Right atrium auricular region (tissue), 2 donors: ENCODE data around the gene TRIM47. TPM values are rescaled to one million over a fixed set of nuclear protein-coding genes. Genes with fewer than 3 reads are reported as not detected.

ENCODE experiments used
- DNase-seq: peaks from one replicate; pipeline ENCODE4 v3.0.0-alpha.2; 2019; ENCODE audit warnings: low spot score
- H3K27ac ChIP-seq, 2 donors: fragments of 200-600 bp; sonication (generic); 1 replicate in 1 of 2; 2 replicates in 1 of 2; pipeline ENCODE4 v1.5.1; 2016 to 2019
- H3K27me3 ChIP-seq, 2 donors: fragments of 200-600 bp; sonication (generic); one replicate each; pipeline versions ENCODE4 v1.5.1 to v1.6.0; 2017 to 2019
- H3K36me3 ChIP-seq: fragments of 200-600 bp; sonication (generic); one replicate; pipeline ENCODE4 v1.5.1; 2016
- H3K4me1 ChIP-seq, 2 donors: fragments of 200-600 bp; sonication (generic); one replicate each; pipeline versions ENCODE4 v1.5.1 to v1.6.0; 2017 to 2019
- H3K4me3 ChIP-seq, 2 donors: fragments of 200-600 bp; sonication (generic); 1 replicate in 1 of 2; 2 replicates in 1 of 2; pipeline ENCODE4 v1.5.1; 2017 to 2019; ENCODE audit warnings: mild to moderate bottlenecking in 1 of 2, moderate library complexity in 1 of 2
- H3K9me3 ChIP-seq, 2 donors: fragments of 200-600 bp; sonication (generic); one replicate each; pipeline ENCODE4 v1.5.1; 2019
- total RNA-seq, 2 donors: library from RNA; depleted of rRNA; stranded (reverse); fragments of >200 nt; gene quantifications; one replicate each; pipeline ENCODE4 v1.1.0, GENCODE V29; 2016
- TF ChIP-seq, protein P1 (sequence below), 2 donors: fragments of 200-600 bp; sonication (generic); IDR thresholded peaks; one replicate each; pipeline ENCODE4 v1.5.1; 2019; ENCODE audit warnings: antibody characterized with exemption in 2 of 2

Gene TRIM47
- total RNA-seq, 2 donors from 2014 or later = 16.8 to 24.8 TPM

DNA sequence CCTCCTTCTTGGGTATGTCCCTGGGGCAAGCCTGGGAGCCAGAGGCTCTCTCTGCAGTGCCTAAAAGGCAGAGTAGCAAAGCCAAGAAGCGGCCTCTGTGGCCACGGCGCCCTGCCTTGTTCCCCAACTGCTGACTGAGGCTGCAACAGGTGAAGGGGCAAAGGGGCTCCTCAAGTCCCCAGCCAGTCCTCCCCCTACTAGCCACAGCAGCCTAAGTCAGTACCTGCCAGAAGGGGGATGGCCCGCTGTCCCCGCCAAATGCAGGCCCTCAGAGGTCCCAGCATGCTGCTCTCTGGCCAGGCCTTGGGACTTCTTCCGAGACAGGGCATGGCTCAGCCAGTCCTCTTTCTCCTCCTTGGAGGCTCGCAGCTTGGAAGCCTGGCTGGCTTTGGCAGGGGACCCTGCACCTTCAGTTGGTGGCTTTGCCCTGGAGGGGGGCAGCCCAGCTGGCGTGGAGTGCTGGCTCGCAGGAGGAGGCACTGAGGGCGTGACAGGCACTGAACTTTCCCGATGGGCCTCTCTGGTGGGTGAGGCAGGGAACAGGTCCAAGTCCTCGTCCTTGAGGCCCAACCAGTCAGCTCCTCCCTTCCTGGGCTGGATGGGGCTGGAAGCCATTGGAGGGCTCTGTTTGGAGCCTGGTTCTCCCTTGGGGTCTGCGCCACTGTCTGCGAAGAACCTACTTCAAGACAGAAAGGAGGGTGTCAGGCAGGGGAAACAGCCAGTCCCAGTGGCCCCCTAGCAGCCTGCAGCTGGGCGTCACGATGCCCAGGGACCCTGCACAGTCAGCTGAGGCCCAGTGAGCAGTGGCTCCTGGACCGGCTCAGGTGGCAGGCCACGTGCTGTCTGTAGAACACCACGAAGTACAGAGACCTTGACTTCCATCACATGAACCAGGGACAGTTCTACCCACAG lies 44.8 kb upstream of the TRIM47 start:
- DNase-seq = no peak
- TF ChIP-seq, protein P1, sequence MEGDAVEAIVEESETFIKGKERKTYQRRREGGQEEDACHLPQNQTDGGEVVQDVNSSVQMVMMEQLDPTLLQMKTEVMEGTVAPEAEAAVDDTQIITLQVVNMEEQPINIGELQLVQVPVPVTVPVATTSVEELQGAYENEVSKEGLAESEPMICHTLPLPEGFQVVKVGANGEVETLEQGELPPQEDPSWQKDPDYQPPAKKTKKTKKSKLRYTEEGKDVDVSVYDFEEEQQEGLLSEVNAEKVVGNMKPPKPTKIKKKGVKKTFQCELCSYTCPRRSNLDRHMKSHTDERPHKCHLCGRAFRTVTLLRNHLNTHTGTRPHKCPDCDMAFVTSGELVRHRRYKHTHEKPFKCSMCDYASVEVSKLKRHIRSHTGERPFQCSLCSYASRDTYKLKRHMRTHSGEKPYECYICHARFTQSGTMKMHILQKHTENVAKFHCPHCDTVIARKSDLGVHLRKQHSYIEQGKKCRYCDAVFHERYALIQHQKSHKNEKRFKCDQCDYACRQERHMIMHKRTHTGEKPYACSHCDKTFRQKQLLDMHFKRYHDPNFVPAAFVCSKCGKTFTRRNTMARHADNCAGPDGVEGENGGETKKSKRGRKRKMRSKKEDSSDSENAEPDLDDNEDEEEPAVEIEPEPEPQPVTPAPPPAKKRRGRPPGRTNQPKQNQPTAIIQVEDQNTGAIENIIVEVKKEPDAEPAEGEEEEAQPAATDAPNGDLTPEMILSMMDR (IDR thresholded peaks at IDR 0.05) = no peak
- no peaks in the 10 kb centered on the region for H3K36me3 ChIP-seq
- H3K4me1 ChIP-seq = peaks cover 0 to 14% of the 10 kb centered on the region in 2 donors
- no peak overlapping the region for H3K27ac ChIP-seq
- H3K9me3 ChIP-seq = no peaks in the 10 kb centered on the region
- no peaks in the 10 kb centered on the region for H3K27me3 ChIP-seq
- H3K4me3 ChIP-seq = no peak overlapping the region

DNA sequence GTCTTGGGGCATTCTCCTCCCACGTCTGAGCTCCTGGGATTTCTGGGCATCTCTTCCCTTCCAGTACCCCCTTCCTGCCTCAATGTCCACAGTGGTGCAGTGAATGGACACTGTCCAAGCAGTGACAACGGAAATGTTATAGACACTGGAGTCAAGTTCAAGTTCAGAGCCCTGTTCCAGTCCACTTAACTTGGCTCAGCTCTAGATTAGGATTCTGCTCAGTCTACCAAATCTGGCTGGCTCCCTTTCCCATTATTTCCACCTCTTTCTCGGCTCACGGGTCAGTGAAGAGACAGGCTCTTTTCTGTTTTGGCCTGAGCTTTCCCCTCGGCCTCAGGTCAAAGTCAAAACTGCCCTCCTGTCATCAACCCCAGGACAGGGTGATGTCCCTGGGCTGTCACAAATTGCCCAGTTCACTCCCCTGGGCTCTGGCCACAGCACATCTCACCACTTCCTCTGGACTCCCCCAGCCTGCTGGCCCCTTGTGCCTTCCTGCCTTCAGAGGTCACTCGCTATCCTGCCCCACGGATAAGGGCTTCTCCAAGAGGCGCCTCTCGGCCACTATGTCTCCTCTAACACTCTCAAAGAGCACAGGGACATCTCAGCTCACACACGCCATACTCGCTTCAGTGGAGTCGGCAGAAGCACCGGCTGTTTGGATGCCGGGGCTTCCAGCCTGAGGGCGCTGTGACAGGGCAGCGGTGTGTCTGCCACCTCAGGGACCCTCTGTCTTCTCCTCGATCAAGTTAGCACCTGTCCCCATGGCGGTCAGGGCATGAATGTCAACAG lies 44.0 kb upstream of the TRIM47 start:
- Histone ChIP-seq H3K27me3 (no peaks in the 10 kb centered on the region), H3K4me1 (peaks cover 0 to 14% of the 10 kb centered on the region in 2 donors), H3K36me3 (no peaks in the 10 kb centered on the region), H3K27ac (no peak overlapping the region), H3K4me3 (no peak overlapping the region), H3K9me3 (no peaks in the 10 kb centered on the region)
- TF ChIP-seq, protein P1 (IDR thresholded peaks at IDR 0.05) = no peak
- no peak for DNase-seq

GRCh38 chr17:75921596-75921995 lies 43.2 kb upstream of the TRIM47 start:
- peaks cover 0 to 14% of the 10 kb centered on the region in 2 donors for H3K4me1 ChIP-seq
- no peak overlapping the region for H3K4me3 ChIP-seq
- H3K27ac ChIP-seq = no peak overlapping the region
- no peaks in the 10 kb centered on the region for H3K9me3 ChIP-seq
- TF ChIP-seq, protein P1 (IDR thresholded peaks at IDR 0.05) = no peak
- no peaks in the 10 kb centered on the region for H3K27me3 ChIP-seq
- no peak for DNase-seq
- no peaks in the 10 kb centered on the region for H3K36me3 ChIP-seq

- H3K4me1 ChIP-seq = peaks cover 0 to 14% of the 10 kb centered on the region in 2 donors
- H3K36me3 ChIP-seq = no peaks in the 10 kb centered on the region
- no peak for DNase-seq
- TF ChIP-seq, protein P1 (IDR thresholded peaks at IDR 0.05) = no peak
- no peak overlapping the region for H3K4me3 ChIP-seq
- no peak overlapping the region for H3K27ac ChIP-seq
- no peaks in the 10 kb centered on the region for H3K9me3 ChIP-seq
- no peaks in the 10 kb centered on the region for H3K27me3 ChIP-seq
Observed at GRCh38 chr17:75920045-75920560, 41.7 kb upstream of the TRIM47 start.

GRCh38 chr17:75919611-75920010 lies 41.2 kb upstream of the TRIM47 start:
- Histone ChIP-seq H3K4me1 (peaks cover 0 to 14% of the 10 kb centered on the region in 2 donors), H3K36me3 (no peaks in the 10 kb centered on the region), H3K27ac (no peak overlapping the region), H3K4me3 (no peak overlapping the region), H3K27me3 (no peaks in the 10 kb centered on the region), H3K9me3 (no peaks in the 10 kb centered on the region)
- TF ChIP-seq, protein P1 (IDR thresholded peaks at IDR 0.05) = no peak
- DNase-seq = no peak
